HepG2 (cell line): ENCODE results near the gene TTC6. TPM values are rescaled to one million over a fixed set of nuclear protein-coding genes. Genes with fewer than 3 reads are reported as not detected.

Experiments
- ASH2L ChIP-seq: fragments of 300-600, 200-600 bp; sonication (generic); IDR thresholded peaks from 2 replicates; pipeline ENCODE4 v1.7.0; 2017; ENCODE audit warnings: low read depth, mild to moderate bottlenecking, moderate library complexity, mixed read lengths, low read length; ENCODE audit not compliant: insufficient read length
- ELF3 ChIP-seq: IDR thresholded peaks from 2 replicates; pipeline ENCODE4 v1.6.1; 2016; ENCODE audit warnings: missing genetic modification reagents, missing compliant biosample characterization
- HNRNPLL ChIP-seq: fragments of 200-400 bp; formaldehyde crosslinking; IDR thresholded peaks from 2 replicates; pipeline ENCODE4 v1.6.1; 2017; ENCODE audit warnings: mild to moderate bottlenecking, low read depth, low read length; ENCODE audit not compliant: poor library complexity, severe bottlenecking
- MTA3 ChIP-seq: sonication (generic); formaldehyde crosslinking; IDR thresholded peaks from 2 replicates; pipeline ENCODE4 v1.4.0; 2020; ENCODE audit warnings: missing genetic modification reagents
- MTF1 ChIP-seq: sonication (generic); formaldehyde crosslinking; IDR thresholded peaks from 2 replicates; pipeline ENCODE4 v1.5.0; 2020; ENCODE audit warnings: missing genetic modification reagents
- NFKBIZ ChIP-seq: IDR thresholded peaks from 2 replicates; pipeline ENCODE4 v1.6.1; 2018; ENCODE audit warnings: missing genetic modification reagents, missing compliant biosample characterization
- TBP ChIP-seq: sonication (generic); formaldehyde crosslinking; IDR thresholded peaks from 2 replicates; pipeline ENCODE4 v1.5.0; 2020; ENCODE audit warnings: missing genetic modification reagents
- TFAP4 ChIP-seq: sonication (generic); IDR thresholded peaks from 2 replicates; pipeline ENCODE4 v1.6.1; 2016; ENCODE audit warnings: low read depth, borderline replicate concordance
- YY1 ChIP-seq: IDR thresholded peaks from 2 replicates; pipeline ENCODE4 v1.6.1; 2011; ENCODE audit warnings: low read length, low read depth, moderate library complexity, mild to moderate bottlenecking; ENCODE audit not compliant: insufficient read depth, insufficient replicate concordance
- ZKSCAN5 ChIP-seq: sonication (generic); formaldehyde crosslinking; IDR thresholded peaks from 2 replicates; pipeline ENCODE4 v1.5.1; 2020; ENCODE audit warnings: mild to moderate bottlenecking, missing genetic modification reagents
- ZNF33B ChIP-seq: sonication (generic); formaldehyde crosslinking; IDR thresholded peaks from 2 replicates; pipeline ENCODE4 v1.5.1; 2020; ENCODE audit warnings: mild to moderate bottlenecking, missing genetic modification reagents
- ZNF446 ChIP-seq: sonication (generic); formaldehyde crosslinking; IDR thresholded peaks from 2 replicates; pipeline ENCODE4 v1.5.0; 2020; ENCODE audit warnings: mild to moderate bottlenecking, missing genetic modification reagents
- ZNF563 ChIP-seq: sonication (generic); formaldehyde crosslinking; IDR thresholded peaks from 2 replicates; pipeline ENCODE4 v1.8.0; 2022; ENCODE audit warnings: mild to moderate bottlenecking, moderate library complexity, missing genetic modification reagents
- ZNF737 ChIP-seq: sonication (generic); formaldehyde crosslinking; IDR thresholded peaks from 2 replicates; pipeline ENCODE4 v1.5.0; 2020; ENCODE audit warnings: missing genetic modification reagents, mild to moderate bottlenecking, borderline replicate concordance
- ZXDC ChIP-seq: sonication (generic); formaldehyde crosslinking; IDR thresholded peaks from 2 replicates; pipeline ENCODE4 v1.5.0; 2020; ENCODE audit warnings: mild to moderate bottlenecking, missing genetic modification reagents
- ZZZ3 ChIP-seq: sonication (generic); formaldehyde crosslinking; IDR thresholded peaks from 2 replicates; pipeline ENCODE4 v1.4.0; 2020; ENCODE audit warnings: missing genetic modification reagents, mild to moderate bottlenecking, borderline replicate concordance
- polyA plus RNA-seq, 8 experiments: library from polyadenylated mRNA; depleted of rRNA in 3 of 8; stranded (reverse) in 7 of 8; unstranded in 1 of 8; fragments of >200 nt; fragmentation: Illumina TruSeq in 4 of 8; extraction: Trizol in 4 of 8; gene quantifications; 2 replicates each; pipeline versions ENCODE4 v1.2.1 to v1.2.3, GENCODE V29; 2011 to 2016; ENCODE audit warnings: low read depth in 4 of 8, missing spikeins in 1 of 8, mixed read lengths in 1 of 8; ENCODE audit not compliant: insufficient read depth in 1 of 8
- total RNA-seq, 5 experiments: library from RNA; depleted of rRNA; stranded (reverse); fragments of >200 nt; fragmentation: Illumina TruSeq; extraction: Trizol; gene quantifications; 2 replicates each; pipeline ENCODE4 v1.2.3, GENCODE V29; 2016; ENCODE audit warnings: low read depth in 1 of 5
- TF ChIP-seq, protein P1 (sequence below): sonication (generic); formaldehyde crosslinking; IDR thresholded peaks from 2 replicates; pipeline ENCODE4 v1.5.0; 2020; ENCODE audit warnings: mild to moderate bottlenecking, missing genetic modification reagents, borderline replicate concordance

The TTC6 gene
- total and polyA plus RNA-seq, 2 of the 13 experiments (the other 11 are each of a cell fraction or from before 2014, with no cell fraction given): 9.3 to 27.4 TPM

GRCh38 chr14:37546621-37547447 lies 48.6 kb upstream of the TTC6 start (continued):
- TF ChIP-seq, protein P1, sequence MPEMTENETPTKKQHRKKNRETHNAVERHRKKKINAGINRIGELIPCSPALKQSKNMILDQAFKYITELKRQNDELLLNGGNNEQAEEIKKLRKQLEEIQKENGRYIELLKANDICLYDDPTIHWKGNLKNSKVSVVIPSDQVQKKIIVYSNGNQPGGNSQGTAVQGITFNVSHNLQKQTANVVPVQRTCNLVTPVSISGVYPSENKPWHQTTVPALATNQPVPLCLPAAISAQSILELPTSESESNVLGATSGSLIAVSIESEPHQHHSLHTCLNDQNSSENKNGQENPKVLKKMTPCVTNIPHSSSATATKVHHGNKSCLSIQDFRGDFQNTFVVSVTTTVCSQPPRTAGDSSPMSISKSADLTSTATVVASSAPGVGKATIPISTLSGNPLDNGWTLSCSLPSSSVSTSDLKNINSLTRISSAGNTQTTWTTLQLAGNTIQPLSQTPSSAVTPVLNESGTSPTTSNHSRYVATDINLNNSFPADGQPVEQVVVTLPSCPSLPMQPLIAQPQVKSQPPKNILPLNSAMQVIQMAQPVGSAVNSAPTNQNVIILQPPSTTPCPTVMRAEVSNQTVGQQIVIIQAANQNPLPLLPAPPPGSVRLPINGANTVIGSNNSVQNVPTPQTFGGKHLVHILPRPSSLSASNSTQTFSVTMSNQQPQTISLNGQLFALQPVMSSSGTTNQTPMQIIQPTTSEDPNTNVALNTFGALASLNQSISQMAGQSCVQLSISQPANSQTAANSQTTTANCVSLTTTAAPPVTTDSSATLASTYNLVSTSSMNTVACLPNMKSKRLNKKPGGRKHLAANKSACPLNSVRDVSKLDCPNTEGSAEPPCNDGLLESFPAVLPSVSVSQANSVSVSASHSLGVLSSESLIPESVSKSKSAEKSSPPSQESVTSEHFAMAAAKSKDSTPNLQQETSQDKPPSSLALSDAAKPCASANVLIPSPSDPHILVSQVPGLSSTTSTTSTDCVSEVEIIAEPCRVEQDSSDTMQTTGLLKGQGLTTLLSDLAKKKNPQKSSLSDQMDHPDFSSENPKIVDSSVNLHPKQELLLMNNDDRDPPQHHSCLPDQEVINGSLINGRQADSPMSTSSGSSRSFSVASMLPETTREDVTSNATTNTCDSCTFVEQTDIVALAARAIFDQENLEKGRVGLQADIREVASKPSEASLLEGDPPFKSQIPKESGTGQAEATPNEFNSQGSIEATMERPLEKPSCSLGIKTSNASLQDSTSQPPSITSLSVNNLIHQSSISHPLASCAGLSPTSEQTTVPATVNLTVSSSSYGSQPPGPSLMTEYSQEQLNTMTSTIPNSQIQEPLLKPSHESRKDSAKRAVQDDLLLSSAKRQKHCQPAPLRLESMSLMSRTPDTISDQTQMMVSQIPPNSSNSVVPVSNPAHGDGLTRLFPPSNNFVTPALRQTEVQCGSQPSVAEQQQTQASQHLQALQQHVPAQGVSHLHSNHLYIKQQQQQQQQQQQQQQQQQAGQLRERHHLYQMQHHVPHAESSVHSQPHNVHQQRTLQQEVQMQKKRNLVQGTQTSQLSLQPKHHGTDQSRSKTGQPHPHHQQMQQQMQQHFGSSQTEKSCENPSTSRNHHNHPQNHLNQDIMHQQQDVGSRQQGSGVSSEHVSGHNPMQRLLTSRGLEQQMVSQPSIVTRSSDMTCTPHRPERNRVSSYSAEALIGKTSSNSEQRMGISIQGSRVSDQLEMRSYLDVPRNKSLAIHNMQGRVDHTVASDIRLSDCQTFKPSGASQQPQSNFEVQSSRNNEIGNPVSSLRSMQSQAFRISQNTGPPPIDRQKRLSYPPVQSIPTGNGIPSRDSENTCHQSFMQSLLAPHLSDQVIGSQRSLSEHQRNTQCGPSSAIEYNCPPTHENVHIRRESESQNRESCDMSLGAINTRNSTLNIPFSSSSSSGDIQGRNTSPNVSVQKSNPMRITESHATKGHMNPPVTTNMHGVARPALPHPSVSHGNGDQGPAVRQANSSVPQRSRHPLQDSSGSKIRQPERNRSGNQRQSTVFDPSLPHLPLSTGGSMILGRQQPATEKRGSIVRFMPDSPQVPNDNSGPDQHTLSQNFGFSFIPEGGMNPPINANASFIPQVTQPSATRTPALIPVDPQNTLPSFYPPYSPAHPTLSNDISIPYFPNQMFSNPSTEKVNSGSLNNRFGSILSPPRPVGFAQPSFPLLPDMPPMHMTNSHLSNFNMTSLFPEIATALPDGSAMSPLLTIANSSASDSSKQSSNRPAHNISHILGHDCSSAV (CRISPR knock-in tag): no peak
- TF ChIP-seq ZXDC (CRISPR knock-in tag): no peak
- no peak for TF ChIP-seq MTA3 (CRISPR knock-in tag)
- TF ChIP-seq ELF3 (CRISPR knock-in tag): peak; percentile 95
- TF ChIP-seq YY1: no peak
- no peak for TF ChIP-seq ZNF563
- TF ChIP-seq ZNF33B (CRISPR knock-in tag): peak; percentile 71; the same call in 1 of the 2 replicates
- no peak for TF ChIP-seq ZKSCAN5 (CRISPR knock-in tag)
- TF ChIP-seq TBP (CRISPR knock-in tag): no peak
- TF ChIP-seq ZNF737 (CRISPR knock-in tag): no peak
- TF ChIP-seq ZZZ3 (CRISPR knock-in tag): no peak
- TF ChIP-seq MTF1 (CRISPR knock-in tag): no peak
- TF ChIP-seq TFAP4: peak; percentile 96
- TF ChIP-seq HNRNPLL: no peak
- TF ChIP-seq ZNF446 (CRISPR knock-in tag): no peak
- TF ChIP-seq NFKBIZ (CRISPR knock-in tag): peak; percentile 88; the same call in 1 of the 2 replicates
- TF ChIP-seq ASH2L: peak; percentile 99
